Femur (tissue), 1 donor: Measurements from ENCODE around the gene SERPINB1.

Experiments used
- DNase-seq: peaks from one replicate; pipeline ENCODE4 v3.0.0-alpha.2; 2017

SERPINB1 gene

DNA sequence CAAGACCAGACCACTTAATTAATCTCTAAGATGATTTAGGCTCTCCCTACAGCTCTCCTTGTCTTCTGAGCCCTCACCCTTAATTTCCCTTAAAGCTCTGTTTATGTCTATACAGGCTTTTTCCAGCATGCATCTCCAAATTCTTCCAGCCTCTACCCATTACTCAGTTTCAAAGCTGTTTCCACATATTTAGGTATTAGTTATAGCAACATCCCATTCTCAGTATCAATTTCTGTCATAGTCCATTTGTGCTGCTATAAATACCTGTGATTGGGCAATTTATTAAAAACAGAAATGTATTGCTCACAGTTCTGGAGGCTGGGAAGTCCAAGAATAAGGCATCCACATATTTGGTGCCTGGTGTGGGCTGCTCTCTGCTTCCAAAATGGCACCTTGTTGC, 2.3 kb upstream of the SERPINB1 start:
- no peak for DNase-seq

DNA sequence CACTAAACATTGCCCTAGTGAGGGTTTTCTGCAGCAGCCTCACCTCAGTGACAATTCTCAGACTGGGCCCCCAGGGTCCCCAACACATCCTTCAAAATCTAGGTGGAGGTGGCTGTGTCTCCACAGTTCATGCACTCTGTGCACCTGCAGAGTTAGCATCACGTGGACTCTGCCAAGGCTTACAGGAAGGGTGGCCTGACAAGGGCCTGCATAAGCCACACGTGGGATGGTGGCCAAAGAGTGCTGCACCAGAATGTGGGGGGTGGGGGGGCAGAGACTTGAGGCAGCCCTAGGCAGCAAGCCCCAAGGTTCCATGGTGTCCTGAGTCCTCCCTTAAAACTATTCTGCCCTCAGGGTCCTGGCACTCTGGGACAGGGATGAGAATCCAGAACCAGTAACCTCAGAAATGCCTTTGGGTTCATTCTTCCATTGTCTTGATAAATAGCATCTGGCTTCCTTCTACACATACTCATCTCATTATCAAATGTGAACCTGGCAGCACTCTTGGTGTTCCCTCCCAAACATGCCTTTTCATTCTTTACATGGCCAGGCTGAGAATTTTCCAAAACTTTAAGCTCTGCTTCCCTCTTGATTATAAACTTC, 1.6 kb upstream of the SERPINB1 start:
- no peak for DNase-seq

DNA sequence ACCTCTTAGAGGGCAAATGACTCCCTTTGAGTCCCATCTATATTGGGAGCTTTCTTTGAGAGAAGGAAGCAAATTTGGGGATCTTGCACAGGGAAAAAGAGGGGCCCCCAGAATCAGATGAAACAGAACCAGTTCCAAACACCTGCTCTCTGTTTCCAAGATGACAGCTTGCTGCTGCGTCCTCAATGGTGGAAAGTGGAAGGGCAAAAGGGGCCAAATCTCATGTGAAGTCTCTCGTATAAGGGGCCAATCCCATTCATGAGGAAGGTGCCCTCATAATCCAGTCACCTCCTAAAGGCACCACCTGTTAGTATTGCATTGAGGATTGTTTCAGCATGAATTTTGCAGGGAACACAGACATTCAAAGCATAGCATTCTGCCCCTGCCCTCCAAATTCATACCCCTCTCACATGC, 483 bp upstream of the SERPINB1 start:
- no peak for DNase-seq

DNA sequence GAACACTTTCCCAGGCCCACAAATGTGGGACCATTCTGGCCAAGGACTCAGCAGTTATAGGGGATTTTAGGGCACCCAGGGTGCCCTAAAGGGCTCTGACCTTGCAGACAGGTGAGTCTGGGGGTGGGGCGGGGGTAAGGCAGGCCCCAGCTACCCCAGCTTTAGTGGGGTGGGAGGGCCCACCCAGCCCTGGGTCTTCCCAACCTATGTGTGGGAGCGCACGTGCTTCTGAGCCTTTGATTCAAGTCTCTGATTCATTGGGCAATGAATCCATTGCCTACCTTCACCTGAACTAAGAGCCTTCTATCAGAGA, 958 bp downstream of the SERPINB1 start:
- DNase-seq = no peak

DNA sequence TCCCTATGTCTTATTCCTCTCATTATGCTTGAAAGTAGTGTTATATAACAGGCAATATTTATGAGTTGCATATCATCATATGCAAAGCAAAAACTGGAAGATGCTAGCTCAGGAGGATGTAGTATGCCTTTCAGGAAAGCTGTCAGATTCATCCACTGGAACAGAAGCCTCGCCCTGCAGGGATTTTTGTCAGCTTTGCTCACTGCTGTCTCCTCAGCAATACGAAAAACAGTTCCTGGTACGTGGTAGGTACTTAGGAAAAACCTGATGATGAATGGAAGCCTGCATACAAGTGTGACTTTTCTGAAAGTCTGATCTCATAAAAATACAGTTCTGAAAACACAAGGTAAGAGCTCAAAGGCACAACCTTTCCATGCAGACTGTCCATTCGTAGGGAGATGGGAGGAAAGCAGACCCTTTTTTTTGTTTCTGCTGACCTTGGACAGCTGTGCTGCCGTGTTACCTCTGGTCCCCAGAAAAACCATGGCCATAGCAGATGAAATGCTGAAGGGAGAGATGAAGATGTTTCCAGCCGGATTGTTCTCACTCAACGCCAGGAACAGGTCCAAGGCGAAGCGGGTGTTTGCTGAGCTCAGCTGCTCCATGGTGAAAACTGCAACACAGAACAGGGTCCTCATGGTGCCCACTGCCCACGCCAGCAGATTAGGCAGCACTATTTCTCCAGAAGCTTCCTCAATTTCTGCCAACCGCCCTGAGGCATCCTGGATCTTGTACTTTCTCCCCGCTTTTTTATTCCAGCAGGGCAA, 1.5 kb downstream of the SERPINB1 start:
- DNase-seq = no peak

DNA sequence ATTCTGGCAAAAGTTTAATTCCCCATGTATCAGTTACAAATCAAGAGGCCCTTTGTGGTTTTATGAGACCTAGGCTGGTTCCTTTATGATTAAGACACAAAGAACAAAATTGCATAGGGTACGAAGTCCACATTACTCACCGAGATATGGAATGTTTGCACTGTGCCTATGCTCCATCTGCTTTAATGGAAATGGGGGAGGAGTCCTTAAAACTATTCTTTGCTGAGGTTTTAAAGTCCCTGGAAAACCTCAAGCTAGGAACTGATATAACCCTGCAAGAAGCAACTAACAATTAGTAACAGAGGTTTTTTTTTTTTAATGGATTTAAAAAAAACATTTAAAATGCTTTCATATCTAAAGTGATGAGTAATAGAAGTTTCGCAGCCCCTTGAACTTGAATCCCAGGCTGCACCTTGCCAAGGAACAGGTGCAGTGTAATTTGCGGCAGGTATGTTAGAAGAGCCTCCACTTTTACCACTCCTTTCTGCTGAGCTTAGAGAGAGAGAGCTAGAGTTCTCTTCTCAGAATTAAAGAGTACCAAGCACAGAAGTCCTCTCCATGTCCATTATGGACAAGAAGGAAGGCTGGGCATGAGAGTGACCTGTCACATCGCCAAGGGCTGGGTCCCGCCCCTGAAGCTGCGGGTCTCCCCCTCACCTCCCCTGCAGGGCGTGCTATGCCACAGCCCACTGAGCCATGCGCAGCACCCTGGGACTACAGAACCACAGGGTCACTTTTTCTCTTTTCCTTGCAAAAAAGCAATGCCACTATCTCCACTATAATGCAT, 2.3 kb downstream of the SERPINB1 start:
- DNase-seq = no peak

DNA sequence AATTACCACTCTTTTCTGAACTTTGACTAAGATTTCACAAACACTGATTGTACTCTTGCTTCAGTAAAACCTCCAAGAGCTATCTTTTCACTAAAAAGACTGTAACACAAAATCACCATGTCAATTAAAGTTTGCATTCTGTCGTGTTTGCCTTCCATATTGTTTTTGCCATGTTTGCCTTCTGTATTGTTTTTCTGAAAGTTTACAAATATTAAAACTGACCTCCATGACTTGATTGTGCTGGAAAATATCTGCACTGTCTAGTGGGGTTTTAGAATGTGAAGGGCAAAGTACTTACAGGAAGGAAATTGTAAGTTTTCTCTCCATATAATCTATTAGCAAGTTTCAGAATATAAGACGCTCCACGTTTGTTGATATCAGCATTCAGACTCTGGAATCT, 3.4 kb downstream of the SERPINB1 start:
- no peak for DNase-seq

DNA sequence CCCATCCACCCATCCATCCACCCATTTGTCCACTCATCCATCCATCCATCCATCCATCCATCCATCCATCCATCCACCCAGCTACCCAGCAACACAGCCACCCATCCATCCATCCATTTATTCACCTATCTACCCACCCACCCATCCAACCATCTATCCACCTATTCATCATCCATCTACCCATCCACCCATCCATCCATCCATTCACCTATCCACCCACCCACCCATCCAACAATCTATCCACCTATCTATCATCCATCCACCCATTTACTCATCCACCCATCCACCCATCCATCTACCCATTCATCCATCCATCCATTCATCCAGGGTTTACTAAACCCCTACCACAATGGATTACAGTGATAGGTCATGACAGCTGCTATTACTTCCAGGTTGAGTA, 7.4 kb downstream of the SERPINB1 start:
- no peak for DNase-seq

DNA sequence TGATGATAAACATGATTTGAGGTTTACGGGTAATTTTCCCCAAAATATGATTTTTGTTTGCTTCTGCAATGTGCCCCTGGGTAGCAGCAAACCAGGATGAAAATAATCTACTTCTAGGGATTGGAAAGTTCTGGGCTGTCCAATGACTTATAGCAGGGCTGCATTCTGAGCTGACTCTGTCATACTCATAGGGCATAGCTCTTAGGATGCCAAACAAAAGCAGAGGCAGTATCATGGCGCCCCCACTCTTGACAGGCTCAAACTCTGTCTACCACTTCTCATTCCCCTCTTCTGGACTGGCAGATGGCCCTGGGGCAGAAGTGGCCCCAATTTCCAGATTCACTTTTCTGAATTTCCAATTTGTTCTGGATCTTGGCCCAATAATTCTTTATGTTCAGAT, 10.3 kb downstream of the SERPINB1 start:
- no peak for DNase-seq

DNA sequence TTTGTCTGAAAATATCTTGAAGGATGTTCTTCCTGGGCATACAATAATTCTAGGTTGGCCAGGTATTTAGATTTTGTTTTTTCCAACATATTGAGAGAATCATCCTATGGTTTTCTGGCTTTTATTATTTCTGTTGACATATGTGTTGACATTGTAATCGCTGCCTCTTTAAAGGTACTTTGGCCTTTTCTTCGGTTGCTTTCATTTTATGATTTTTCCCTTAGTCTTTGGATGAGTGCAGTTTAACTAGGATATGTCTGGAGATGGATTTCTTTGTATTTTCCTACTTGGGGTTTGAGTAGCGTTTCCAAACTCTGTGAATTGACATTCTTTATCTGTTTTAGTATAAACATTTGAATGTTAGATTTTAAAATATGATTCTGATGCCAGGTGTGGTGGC, 11.5 kb downstream of the SERPINB1 start:
- DNase-seq = no peak

DNA sequence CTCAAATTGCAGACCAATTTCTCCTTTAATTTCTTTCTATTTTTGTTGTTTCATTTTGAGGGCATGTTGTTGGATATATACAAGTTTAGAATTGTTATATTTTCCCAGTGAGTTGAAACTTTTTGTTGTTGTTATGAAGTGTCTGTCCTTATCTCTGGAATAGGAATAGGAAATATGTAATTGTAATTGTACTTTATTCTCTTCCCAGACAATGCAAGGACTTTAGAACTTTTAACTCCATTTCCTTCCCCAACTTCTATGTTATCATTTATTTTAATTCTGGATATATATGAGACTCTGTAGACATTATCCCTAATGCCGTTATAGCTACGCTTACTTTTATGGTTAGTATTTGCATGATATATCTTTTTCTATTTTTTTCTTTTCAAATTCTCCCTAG, 12.4 kb downstream of the SERPINB1 start:
- DNase-seq = no peak

DNA sequence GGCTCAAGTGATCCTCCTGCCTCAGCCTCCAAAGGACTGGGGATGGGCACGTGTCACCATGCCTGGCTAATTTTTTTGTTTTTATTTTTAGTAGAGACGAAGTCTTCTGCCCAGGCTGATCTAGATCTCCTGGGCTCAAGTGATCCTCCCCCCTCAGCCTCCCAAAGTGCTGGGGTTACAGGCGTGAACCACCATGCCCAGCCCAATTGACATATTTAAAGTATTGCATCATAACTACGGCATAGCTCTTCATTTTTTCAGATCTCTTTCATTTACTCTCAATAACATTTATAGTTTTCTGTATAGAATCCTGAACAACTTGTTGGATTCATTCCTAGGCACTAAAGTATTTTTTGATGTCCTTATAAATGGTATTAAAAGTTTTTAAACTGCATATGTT, 13.0 kb downstream of the SERPINB1 start:
- no peak for DNase-seq

DNA sequence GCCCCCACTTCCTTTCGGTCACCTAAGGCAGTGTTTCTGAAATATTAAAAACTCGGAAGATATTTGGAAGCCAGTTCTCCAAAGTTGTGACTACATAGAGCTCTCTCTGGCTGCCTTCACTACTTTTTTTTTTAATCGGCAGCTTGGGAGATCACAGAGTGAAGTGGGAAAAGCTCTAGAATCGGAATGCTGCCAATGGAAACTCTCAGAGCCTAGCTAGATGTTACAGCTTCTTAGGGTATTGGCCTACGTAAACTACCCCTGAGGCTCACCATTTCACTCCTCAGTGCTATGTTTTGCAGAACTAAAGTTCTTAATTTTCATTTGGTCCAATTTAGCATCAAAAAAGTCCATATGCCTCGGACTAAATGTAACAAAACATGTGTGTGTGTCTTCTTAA, 14.5 kb downstream of the SERPINB1 start:
- no peak for DNase-seq

DNA sequence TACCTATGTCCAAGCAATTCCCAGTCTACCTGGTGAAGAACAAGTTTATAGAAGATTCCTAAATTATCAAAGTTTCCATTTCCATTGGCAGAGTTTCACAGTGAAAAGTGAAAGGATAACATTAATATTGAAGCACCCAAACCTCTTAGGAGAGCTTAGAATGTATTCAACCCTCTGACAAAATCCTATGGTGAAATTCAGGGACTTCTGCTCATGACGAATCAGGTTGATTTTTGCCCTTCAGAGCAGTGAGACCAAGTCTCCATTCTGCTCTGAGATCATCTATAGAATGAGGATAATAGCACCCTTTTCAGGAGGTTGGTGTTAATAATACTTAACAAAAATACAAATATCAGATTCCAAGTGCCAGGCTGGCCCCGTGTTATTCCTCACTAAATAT, 15.5 kb downstream of the SERPINB1 start:
- DNase-seq = no peak

DNA sequence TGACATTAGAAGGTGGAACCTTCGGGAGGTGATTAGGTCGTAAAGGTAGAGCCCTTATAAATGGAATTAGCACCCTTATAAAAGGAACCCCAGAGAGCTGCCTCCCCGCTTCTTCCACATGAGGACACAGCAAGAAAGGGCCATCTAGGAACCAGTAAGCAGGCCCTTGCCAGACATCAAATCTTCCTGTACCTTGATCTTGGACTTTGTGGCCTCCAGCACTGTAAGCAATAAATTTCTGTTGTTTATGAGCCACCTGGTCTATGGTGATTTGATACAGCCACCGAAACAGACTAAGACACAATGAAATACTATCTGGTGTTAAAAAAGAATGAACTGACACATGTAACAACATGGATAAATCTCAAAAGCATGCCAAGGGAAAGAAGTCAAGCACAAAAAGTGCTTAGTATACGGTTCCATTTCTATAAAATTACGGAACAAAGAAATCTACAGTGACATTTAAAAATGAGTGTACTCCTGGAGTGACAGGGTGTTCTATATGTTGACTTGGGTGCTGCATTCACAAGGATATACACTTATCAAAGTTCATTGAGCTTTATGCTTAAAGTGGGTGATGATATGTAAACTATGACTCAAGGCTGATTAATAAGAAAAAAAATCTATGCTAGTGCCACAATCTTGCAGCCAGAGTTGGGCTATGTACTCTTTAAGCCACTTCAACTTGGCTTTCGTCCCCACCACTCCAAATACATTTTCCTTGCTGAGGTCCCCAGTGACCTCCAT, 18.4 kb downstream of the SERPINB1 start:
- no peak for DNase-seq

DNA sequence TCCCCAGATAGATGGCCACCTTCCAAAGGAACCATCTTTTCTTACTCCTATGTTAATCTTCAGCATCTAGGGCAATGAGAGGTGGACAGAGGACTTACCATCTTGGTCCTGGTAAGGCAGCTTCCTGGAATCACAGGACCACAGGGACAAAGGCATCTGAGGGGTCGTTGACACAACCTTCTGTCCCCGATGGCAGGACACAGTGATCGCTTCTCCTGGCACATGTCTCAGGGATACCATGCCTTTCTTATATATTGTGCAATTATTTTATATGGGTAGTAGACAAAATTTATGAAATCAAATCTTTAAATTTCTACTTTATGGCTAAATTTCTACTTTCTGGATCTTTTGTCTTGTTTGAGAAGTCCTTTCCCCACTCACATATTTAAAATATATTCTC, 20.1 kb downstream of the SERPINB1 start:
- DNase-seq = no peak

DNA sequence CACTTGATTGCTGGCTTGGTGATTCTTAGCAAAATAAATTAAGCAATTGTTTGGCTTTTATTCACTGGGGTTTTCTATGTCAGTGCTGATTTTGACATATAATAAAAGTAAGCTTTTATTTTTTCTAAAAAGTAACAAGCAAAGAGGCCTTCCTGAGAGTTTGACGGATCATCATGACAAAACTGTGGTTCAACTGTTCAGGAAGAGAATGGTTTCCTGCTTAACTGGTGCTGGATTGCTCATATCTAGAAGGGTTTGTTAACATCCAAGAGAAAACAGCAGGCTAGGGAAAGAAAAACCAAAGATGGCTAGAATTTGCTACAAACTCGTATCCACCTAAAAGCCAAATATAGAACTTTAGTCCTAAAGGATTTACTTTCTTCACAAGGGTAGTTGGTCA, 21.2 kb downstream of the SERPINB1 start:
- DNase-seq = no peak

DNA sequence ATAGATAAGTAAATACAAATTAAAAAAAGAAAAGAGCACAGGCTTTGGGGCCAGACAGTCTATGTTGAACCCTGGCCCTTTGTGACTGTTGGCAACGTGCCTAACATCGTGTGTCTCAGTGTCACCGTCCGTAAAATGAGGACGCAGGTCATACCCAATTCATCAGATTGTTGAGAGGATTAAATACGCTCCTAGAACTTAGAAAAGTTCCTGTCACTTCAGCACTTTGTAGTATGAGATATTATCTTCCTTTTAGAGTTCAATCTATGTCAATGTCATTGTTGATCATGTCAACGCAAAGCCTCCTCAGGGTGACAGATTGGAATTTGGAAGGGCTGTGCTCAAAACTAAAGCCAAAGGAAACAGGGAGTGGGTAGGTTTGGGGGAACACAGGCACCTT, 21.7 kb downstream of the SERPINB1 start:
- no peak for DNase-seq

DNA sequence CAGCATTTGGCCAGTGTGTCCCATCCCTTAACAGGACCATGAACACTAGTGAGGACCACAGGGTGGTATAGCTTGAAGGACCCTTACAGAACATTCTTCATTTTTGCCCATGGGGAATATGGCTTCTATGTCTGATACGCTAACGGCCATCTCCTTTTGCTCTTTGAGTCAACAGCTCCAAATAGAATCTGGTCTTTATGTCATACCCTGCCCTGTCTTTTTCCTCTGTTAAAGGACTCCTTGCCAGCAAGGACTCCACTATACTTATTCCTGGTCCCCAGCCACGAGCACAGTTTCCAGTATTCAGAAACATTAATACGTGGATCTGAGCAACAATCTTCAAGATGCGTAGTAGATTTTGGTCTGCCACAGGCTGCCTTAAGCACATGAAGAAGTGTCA, 22.5 kb downstream of the SERPINB1 start:
- no peak for DNase-seq

DNA sequence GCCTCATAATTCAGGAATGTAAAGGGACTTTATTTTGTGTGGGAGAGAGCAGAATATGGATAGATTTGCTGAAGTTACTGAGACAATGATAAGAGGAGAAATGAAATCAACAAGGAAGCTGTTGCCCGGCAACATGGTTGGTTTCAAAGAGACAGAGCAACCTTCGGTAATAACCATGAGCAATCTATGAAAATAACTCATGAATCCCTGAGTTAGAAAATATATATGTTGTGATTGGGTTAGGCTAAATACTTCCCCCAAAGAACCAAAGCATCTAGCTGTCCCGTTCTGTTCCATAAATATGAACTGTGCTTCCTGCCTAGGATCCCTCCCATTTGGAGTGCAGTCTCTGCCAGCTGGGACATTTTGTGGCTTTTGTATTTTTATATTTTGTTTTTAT, 23.1 kb downstream of the SERPINB1 start:
- DNase-seq = no peak

DNA sequence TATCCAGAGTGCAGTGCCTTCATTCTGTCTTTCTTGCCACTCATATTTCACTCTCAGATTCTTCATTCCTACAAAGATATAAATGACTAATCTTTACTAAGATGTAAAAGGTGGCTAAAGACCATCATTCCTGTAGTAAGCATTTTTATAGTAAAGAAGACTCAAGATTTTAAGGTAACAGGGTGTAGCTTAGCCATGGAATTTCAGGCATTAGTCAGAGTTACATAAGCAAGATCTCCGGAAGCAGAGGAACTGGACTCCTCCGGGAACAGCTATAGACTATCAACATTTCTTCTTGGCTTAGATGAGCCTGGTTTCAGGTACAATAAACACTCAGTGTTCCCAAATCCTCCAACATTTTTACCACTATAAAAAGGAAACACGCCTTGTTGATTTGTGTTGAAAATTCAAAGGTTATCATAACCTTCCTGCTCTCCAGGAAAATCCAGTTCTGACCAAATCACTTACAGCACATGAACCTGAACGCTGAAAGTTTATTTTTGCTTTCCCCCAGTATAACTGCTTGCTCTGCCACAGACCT, 23.7 kb downstream of the SERPINB1 start:
- no peak for DNase-seq

DNA sequence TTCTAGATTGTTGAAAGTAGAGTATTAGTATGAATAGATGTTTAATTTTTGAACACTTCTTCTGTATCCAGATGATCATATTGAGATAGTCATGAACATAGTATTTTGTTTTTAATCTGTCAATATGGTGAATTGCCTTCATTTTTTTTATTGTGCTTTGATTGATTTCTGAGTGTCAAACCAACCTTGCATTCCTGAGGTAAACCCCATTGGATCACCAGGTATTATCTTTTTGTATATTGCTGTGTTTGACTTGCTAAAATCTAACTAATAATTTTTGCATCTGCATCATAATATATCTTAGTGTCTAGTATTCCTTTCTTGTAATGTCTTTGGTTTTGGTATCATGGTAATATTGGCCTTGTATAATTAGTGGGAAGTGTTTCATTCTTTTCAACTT, 25.5 kb downstream of the SERPINB1 start:
- no peak for DNase-seq

DNA sequence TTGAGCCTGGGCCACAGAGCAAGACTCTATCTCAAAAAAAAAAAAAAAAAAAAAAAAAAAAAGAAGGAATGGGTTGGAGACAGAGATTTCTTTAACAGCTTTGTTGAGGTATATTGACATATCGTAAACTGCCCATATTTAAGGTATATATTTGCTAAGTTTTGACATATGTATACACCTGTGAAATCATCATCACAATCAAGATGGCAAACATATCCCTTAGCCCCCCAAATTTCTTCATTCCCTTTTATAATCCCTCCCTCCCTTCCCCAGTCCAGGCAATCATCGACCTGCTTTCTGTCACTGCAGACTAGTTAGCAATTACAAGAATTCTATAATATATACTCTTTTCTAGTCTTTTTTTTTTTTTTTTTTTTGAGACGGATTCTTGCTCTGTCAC, 29.0 kb downstream of the SERPINB1 start:
- DNase-seq = no peak
